ENCODE data around the gene KIN. TPM values are rescaled to one million over a fixed set of nuclear protein-coding genes. Genes with fewer than 3 reads are reported as not detected.
A peak's percentile ranks its signal among the peaks of the same experiment; 100 is the strongest.
"Not testable (repeated sequence)": the region's sequence is repeated elsewhere in the genome, so short reads cannot be mapped to it uniquely, and the experiment has no call there.

Gene KIN
- 6.9 TPM for total RNA-seq
- long read RNA-seq, full-length matches to known transcripts: 9 of 10 reads
- long read RNA-seq, partial matches to known transcripts: 0 of 10 reads
- long read RNA-seq, other reads (novel, unspliced or antisense): 1 of 10 reads

- DNase-seq (peak; percentile 99), ATAC-seq (ENCODE audit: poor library complexity) (peak; percentile 97)
- intact Hi-C loops (cut with DNase I): no loop called here
Measured at GRCh38 chr10:7787857-7788638, at the start of gene KIN, which contains the start of gene ATP5F1C. Gene KIN (minus strand): TSS chr10:7787993. CDS start chr10:7787933, 60 bp downstream. Gene ATP5F1C (plus strand): TSS chr10:7788177. CDS start chr10:7788208, 31 bp downstream.

- no peak for ATAC-seq (ENCODE audit: poor library complexity)
Measured at GRCh38 chr10:7836571-7836970, 48.8 kb upstream of the KIN start.

GRCh38 chr10:7834262-7834661, 46.5 kb upstream of the KIN start:
- intact Hi-C loops (cut with DNase I): no loop called here
- DNase-seq (no peak), ATAC-seq (ENCODE audit: poor library complexity) (no peak)

More at GRCh38 chr10:7836571-7836970, 48.8 kb upstream of the KIN start:
- intact Hi-C loops (cut with DNase I): no loop called here
- DNase-seq: no peak

- intact Hi-C loops (cut with DNase I): no loop called here
- ATAC-seq (ENCODE audit: poor library complexity): no peak
- no peak for DNase-seq
Measured at GRCh38 chr10:7833210-7833609, 45.4 kb upstream of the KIN start.

- intact Hi-C loops (cut with DNase I): no loop called here
- no peak for ATAC-seq (ENCODE audit: poor library complexity)
Measured at GRCh38 chr10:7832060-7832459, 44.3 kb upstream of the KIN start.

GRCh38 chr10:7829289-7829834, 41.6 kb upstream of the KIN start:
- intact Hi-C loops (cut with DNase I): no loop called here
- ATAC-seq (ENCODE audit: poor library complexity) (no peak), DNase-seq (no peak)

More at GRCh38 chr10:7832060-7832459, 44.3 kb upstream of the KIN start:
- DNase-seq: no peak

GRCh38 chr10:7826971-7827370, 39.2 kb upstream of the KIN start:
- intact Hi-C loops (cut with DNase I): no loop called here
- DNase-seq (no peak), ATAC-seq (ENCODE audit: poor library complexity) (peak; percentile 67)

GRCh38 chr10:7824251-7824650, 36.5 kb upstream of the KIN start:
- intact Hi-C loops (cut with DNase I): no loop called here
- DNase-seq: no peak
- no peak for ATAC-seq (ENCODE audit: poor library complexity)

- intact Hi-C loops (cut with DNase I): no loop called here
- ATAC-seq (ENCODE audit: poor library complexity) (peak; percentile 78), DNase-seq (peak; percentile 62)
Measured at GRCh38 chr10:7819121-7819460, 31.3 kb upstream of the KIN start.

GRCh38 chr10:7818295-7819120, 30.7 kb upstream of the KIN start, which contains the start of gene TAF3:
Gene TAF3 (plus strand): TSS chr10:7818505. CDS start chr10:7818710, 205 bp downstream.
- intact Hi-C loops (cut with DNase I): no loop called here
- DNase-seq (peak; percentile 95), ATAC-seq (ENCODE audit: poor library complexity) (peak; percentile 96)

GRCh38 chr10:7817984-7818294, 30.1 kb upstream of the KIN start:
- ATAC-seq (ENCODE audit: poor library complexity) (peak; percentile 3), DNase-seq (no peak)
- intact Hi-C loops (cut with DNase I): no loop called here

GRCh38 chr10:7817576-7817975, 29.8 kb upstream of the KIN start:
- no peak for DNase-seq
- intact Hi-C loops (cut with DNase I): no loop called here
- no peak for ATAC-seq (ENCODE audit: poor library complexity)

GRCh38 chr10:7813481-7813880, 25.7 kb upstream of the KIN start:
- intact Hi-C loops (cut with DNase I): no loop called here
- no peak for DNase-seq

GRCh38 chr10:7811743-7812142, 23.9 kb upstream of the KIN start:
- ATAC-seq (ENCODE audit: poor library complexity); DNase-seq; intact Hi-C loops (cut with DNase I): not testable (repeated sequence)

More at GRCh38 chr10:7813481-7813880, 25.7 kb upstream of the KIN start:
- ATAC-seq (ENCODE audit: poor library complexity): no peak

GRCh38 chr10:7811000-7811399, 23.2 kb upstream of the KIN start:
- DNase-seq: no peak
- ATAC-seq (ENCODE audit: poor library complexity): no peak
- intact Hi-C loops (cut with DNase I): no loop called here

- DNase-seq (no peak), ATAC-seq (ENCODE audit: poor library complexity) (no peak)
- intact Hi-C loops (cut with DNase I): no loop called here
Measured at GRCh38 chr10:7810443-7810842, 22.6 kb upstream of the KIN start.

- DNase-seq: no peak
- intact Hi-C loops (cut with DNase I): no loop called here
- ATAC-seq (ENCODE audit: poor library complexity): no peak
Measured at GRCh38 chr10:7808686-7809267, 21.0 kb upstream of the KIN start.

- no peak for ATAC-seq (ENCODE audit: poor library complexity)
- DNase-seq: no peak
- intact Hi-C loops (cut with DNase I): no loop called here
Measured at GRCh38 chr10:7804741-7805140, 16.9 kb upstream of the KIN start.

GRCh38 chr10:7804216-7804615, 16.4 kb upstream of the KIN start:
- intact Hi-C loops (cut with DNase I): no loop called here
- ATAC-seq (ENCODE audit: poor library complexity) (no peak), DNase-seq (no peak)
